ENCODE measurements around the gene TMPRSS12. TPM values are rescaled to one million over a fixed set of nuclear protein-coding genes. Genes with fewer than 3 reads are reported as not detected.
"Not testable (repeated sequence)": the region's sequence is repeated elsewhere in the genome, so short reads cannot be mapped to it uniquely, and the experiment has no call there.

TMPRSS12 gene
- total RNA-seq, 2 donors from 2014 or later, result not detected

DNA sequence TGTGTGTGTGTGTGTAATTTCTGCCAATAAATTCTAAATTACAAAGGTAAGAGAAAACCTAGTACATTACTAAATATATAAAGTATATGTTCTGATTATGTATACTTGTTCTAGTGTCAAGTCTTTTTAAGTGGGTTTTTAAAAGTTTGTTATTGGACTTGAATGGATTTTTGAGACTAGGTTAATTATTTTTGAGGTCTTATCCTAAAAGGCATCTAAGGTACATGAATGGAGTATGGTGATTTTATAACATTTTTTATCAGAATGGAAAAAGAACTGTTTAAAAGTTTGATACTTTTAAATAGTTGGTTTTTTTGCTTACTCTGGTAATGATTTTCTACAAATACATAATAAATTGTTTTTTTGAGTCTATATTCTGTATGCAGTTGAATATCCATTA is 22.5 kb upstream of the TMPRSS12 start:
- Histone ChIP-seq H3K4me1 (peaks cover 6% of the 10 kb centered on the region), H3K4me3 (no peak overlapping the region), H3K9me3 (no peaks in the 10 kb centered on the region), H3K36me3 (replicated peaks in 1 of 2; ENCODE audit: insufficient read depth in 1 of 2, low read depth in 2 of 2) (peaks cover 0 to 8% of the 10 kb centered on the region in 2 donors), H3K27ac (no peak overlapping the region), H3K27me3 (no peaks in the 10 kb centered on the region)
- TF ChIP-seq, protein P1, sequence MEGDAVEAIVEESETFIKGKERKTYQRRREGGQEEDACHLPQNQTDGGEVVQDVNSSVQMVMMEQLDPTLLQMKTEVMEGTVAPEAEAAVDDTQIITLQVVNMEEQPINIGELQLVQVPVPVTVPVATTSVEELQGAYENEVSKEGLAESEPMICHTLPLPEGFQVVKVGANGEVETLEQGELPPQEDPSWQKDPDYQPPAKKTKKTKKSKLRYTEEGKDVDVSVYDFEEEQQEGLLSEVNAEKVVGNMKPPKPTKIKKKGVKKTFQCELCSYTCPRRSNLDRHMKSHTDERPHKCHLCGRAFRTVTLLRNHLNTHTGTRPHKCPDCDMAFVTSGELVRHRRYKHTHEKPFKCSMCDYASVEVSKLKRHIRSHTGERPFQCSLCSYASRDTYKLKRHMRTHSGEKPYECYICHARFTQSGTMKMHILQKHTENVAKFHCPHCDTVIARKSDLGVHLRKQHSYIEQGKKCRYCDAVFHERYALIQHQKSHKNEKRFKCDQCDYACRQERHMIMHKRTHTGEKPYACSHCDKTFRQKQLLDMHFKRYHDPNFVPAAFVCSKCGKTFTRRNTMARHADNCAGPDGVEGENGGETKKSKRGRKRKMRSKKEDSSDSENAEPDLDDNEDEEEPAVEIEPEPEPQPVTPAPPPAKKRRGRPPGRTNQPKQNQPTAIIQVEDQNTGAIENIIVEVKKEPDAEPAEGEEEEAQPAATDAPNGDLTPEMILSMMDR (IDR thresholded peaks at IDR 0.05), result no peak
- TF ChIP-seq POLR2A (IDR thresholded peaks at IDR 0.05), result no peak
- intact Hi-C loops (cut with DNase I), result loop anchor here (10.0 kb wide), 1 partner anchor 525 kb away; the partner anchor contains the start of gene CELA1
- DNase-seq (no peak), ATAC-seq (no peak)

DNA sequence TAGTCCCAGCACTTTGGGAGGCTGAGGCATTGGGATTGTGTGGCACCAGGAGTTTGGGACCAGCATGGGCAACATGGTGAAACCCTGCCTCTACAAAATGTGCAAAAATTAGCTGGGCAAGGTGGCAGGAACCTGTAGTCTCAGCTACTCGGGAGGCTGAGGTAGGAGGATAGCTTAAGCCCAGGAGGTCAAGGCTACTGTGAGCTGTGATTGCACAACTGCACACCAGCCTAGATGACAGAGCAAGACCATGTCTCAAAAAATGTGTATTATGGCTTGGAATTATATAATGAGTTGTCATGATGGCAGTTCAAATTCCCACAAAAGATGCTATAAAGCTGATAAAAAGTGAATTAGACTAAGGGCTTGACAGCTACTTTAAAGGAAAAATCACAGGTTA is 20.6 kb upstream of the TMPRSS12 start:
- H3K36me3 ChIP-seq (replicated peaks in 1 of 2; ENCODE audit: insufficient read depth in 1 of 2, low read depth in 2 of 2), result no peaks in the 10 kb centered on the region
- no peak overlapping the region for H3K27ac ChIP-seq
- no peak for DNase-seq
- intact Hi-C loops (cut with DNase I), result loop anchor here (10.0 kb wide), 1 partner anchor 523 kb away; the partner anchor contains the start of gene CELA1
- H3K4me1 ChIP-seq, result peaks cover 14% of the 10 kb centered on the region
- H3K9me3 ChIP-seq, result no peaks in the 10 kb centered on the region
- ATAC-seq, result no peak
- TF ChIP-seq, protein P1 (IDR thresholded peaks at IDR 0.05), result no peak
- TF ChIP-seq POLR2A (IDR thresholded peaks at IDR 0.05), result no peak
- no peak overlapping the region for H3K4me3 ChIP-seq
- no peaks in the 10 kb centered on the region for H3K27me3 ChIP-seq
- 83 to 93% methylated on average over 1 of the region's 1 CpG for WGBS, 2 donors

DNA sequence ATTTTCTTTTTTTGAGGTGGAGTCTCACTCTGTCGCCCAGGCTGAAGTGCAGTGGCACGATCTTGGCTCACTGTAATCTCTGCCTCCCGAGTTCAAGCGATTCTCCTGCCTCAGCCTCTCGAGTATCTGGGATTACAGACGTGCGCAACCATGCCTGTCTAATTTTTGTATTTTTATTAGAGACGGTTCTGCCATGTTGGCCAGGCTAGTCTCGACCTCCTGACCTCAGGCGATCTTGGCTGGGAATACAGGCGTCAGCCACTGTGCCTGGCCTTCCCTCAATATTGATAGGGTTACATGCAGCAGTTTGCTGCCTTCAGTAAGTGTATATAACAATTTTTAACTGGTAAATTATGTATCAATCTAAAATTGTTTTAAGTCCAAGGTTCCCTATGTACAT is 19.0 kb upstream of the TMPRSS12 start:
- not testable (repeated sequence) for H3K27me3 ChIP-seq; H3K27ac ChIP-seq; H3K36me3 ChIP-seq (replicated peaks in 1 of 2; ENCODE audit: insufficient read depth in 1 of 2, low read depth in 2 of 2); H3K9me3 ChIP-seq; ATAC-seq; DNase-seq; H3K4me3 ChIP-seq
- peaks cover 14% of the 10 kb centered on the region for H3K4me1 ChIP-seq
- 81 to 82% methylated on average over 11 of the region's 11 CpGs for WGBS, 2 donors
- intact Hi-C loops (cut with DNase I), result loop anchor here (10.0 kb wide), 1 partner anchor 521 kb away; the partner anchor contains the start of gene CELA1

DNA sequence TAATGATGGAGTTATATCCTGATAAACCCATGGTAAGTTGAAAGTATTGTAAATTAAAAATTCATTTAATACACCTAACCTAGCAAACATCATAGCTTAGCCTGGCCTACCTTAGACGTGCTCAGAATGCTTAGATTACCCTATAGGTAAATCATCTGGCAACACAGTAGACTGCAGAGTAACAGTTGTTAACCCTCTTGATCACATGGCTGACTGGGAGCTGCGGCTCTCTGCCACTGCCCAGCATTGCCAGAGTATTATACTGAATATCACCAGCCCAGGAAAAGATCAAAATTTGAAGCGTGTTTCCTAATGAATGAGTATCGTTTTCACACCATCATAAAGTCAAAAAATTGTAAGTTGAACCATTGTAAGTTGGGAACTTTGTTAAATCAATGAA is 17.8 kb upstream of the TMPRSS12 start:
- intact Hi-C loops (cut with DNase I), result loop anchor here (10.0 kb wide), 1 partner anchor 520 kb away; the partner anchor contains the start of gene CELA1
- ATAC-seq, result peak; percentile 57

DNA sequence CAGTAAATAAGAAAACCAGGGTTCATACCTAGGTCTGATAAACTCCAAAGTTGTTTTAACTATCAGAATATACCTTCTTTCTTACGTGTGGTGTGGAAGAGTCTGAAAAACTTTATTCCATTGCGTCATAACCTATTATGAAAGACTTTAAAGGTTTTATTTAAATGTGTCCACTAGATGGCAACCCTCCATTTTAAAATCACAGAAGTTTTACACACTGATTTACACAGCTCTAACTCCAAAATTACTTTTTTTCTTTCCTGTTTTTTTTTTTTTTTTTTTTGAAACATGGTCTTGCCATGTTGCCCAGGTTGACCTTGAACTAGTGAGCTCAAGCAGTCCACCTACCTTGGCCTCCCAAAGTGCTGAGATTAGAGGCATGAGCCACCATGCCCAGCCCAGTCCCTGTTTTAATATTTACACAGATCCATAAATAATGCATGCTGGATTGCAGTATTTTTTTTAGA is 17.3 kb upstream of the TMPRSS12 start:
- WGBS, 2 donors, result 0% methylated on average over 2 of the region's 2 CpGs
- Histone ChIP-seq H3K27me3 (no peaks in the 10 kb centered on the region), H3K4me3 (no peak overlapping the region), H3K27ac (peak overlapping the region; percentile 65 to 76 (median 70)), H3K36me3 (replicated peaks in 1 of 2; ENCODE audit: insufficient read depth in 1 of 2, low read depth in 2 of 2) (no peaks in the 10 kb centered on the region), H3K9me3 (no peaks in the 10 kb centered on the region), H3K4me1 (peaks cover 14% of the 10 kb centered on the region)
- intact Hi-C loops (cut with DNase I), result loop anchor here (10.0 kb wide), 1 partner anchor 519 kb away; the partner anchor contains the start of gene CELA1
- DNase-seq, result peak in 3 of 4 donors; percentile 18 to 30 (median 20)
- peak; percentile 93 for ATAC-seq
- TF ChIP-seq, protein P1 (IDR thresholded peaks at IDR 0.05), result peak; percentile 16 to 84 (median 75)
- TF ChIP-seq POLR2A (IDR thresholded peaks at IDR 0.05), result no peak

More for the DNA sequence above, 17.8 kb upstream of the TMPRSS12 start:
- H3K9me3 ChIP-seq, result no peaks in the 10 kb centered on the region
- 9 to 17% methylated on average over 4 of the region's 4 CpGs for WGBS, 2 donors
- no peak overlapping the region for H3K4me3 ChIP-seq
- no peak for TF ChIP-seq POLR2A (IDR thresholded peaks at IDR 0.05)
- TF ChIP-seq, protein P1 (IDR thresholded peaks at IDR 0.05), result no peak
- H3K27ac ChIP-seq, result peak overlapping the region; percentile 65 to 76 (median 70)
- peaks cover 14% of the 10 kb centered on the region for H3K4me1 ChIP-seq
- no peaks in the 10 kb centered on the region for H3K27me3 ChIP-seq
- no peak for DNase-seq
- H3K36me3 ChIP-seq (replicated peaks in 1 of 2; ENCODE audit: insufficient read depth in 1 of 2, low read depth in 2 of 2), result no peaks in the 10 kb centered on the region
